ENCODE data around the gene RASAL2.

Gene RASAL2

DNA sequence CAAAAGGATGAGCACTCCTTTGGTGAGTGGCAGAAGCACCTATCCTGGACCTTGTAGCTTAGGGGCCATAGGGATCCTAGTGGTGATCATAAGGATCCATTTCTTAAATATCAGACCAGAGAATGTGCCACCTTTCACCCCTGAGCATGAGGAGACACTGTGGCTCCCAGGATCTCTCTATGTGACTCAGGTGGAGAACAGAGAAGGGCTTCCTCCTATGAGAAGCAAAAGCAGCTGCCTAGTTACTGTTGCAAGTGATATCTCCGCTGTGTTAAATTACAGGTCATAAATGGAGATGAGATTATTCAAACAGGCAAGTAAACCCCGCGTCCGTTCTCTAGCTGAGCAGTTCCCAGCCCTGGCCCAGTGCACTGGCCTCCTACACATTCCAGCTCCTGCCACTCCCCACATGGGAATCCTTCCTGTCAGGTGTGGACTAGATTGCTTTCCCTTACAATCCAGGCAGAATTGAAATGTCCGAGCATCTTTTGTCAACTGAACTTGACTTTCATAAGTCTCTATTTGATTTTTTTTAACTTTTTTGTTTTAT is 376.6 kb downstream of the RASAL2 start:
- no peak for DNase-seq

DNA sequence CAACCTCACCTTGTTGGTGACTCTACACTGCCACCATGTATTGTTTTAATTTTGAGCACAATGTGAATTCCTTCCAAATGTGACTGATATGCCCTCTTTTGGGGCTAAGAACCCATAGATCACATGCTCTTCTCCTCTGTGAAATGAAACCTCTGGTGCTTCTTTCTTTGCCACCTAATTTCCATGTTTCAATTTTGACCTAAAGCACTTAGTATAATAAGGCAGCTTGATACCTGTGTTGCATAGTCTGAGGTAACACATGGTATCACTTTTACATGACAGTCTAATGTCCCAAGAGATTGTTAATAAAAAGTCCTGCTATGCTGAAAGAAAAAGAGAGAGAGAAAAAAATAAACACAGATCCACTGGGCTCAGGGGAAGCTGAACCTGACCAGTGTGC is 378.6 kb downstream of the RASAL2 start:
- DNase-seq: no peak

DNA sequence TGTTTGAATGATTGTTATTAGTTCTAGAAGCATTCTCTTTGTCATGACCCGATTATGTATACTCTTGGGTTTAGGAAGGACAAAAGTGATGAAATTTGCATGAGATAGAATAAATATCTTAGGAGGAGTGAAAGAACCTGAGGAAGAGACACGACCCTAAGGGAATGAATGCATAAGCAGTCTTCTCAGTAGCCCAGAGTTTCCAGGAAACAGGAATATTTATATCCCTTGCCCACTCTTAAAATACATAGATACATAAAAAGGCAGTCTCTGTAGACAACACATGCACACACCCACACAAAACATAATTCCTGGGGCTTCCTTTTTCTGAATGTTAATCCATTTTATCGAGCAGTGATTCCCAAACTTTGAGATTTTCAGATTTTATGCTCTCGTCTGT is 383.5 kb downstream of the RASAL2 start:
- no peak for DNase-seq

DNA sequence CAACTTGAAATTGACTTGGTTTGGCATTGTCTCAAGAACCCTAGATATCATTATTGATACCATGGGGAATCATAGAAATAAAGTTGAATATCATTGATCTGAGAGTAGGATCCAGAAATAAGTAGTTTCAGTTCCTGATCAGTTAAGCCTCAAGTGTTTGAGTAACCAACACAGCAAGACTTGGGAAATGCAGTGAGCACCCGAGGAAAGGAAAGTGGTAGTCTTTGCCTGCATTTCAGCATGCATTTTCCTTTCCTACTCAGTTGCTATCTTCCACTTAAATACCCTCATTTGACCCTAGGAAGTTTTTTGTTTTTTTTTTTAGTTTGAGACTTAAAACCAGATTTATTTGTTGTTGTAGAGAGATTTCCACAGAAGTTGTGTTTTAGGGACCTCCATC is 383.9 kb downstream of the RASAL2 start:
- DNase-seq: no peak

DNA sequence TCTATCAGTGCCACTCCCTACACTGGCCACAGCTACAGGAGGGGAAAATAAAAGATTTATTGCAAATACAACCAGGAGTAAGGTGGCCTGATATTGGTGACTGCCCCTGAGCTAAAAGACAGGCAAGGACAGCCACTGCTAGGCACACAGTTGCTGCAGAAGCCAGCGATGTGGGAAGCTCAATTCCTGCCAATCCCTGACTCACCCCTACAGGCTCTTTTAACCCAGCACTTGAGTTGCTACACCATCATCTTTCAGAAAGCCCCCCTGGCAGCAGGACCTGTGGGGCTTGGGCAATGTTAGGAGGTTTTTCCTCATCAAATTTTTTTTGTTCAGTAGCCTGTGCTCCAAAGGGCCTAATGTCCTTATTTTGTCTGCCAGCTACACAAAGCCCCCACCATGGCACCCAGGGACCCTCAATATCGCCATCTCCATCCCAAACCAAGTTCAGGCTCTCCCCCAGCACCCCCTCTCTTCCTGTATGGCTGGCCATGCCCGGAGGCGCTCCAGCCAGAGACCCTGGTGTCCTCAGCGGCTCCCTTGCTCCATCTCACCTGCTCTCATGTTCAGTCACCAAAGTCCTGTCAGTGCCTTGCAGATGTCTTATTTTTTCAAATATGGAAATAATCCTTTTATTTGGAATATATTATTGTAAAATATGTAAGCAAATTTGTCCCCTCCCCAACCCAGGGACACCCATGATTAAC is 389.5 kb downstream of the RASAL2 start:
- no peak for DNase-seq

DNA sequence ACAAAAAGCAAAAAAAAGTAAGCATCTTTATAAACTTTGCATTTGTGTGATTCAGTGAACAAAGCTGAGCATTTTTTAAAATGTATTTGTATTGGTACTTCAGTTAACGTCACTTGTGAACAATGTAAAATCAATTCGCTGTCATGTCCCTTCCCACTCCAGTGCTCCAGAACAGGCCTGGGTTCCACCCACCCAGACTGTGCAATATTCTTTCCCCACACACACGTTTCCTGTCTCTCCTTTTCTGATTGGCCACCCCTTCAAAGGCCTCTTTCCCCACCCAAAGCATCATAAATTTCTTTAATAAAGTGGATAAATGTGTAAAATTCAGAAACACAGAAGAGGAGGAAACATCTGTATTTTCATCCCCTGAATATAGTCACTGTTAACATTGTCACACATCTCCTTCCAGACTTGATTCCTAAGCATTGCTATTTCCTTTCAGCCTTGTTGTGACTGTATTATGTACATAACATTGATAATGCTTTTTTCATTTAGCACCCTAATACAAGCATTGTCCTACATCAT is 390.9 kb downstream of the RASAL2 start:
- DNase-seq: no peak

DNA sequence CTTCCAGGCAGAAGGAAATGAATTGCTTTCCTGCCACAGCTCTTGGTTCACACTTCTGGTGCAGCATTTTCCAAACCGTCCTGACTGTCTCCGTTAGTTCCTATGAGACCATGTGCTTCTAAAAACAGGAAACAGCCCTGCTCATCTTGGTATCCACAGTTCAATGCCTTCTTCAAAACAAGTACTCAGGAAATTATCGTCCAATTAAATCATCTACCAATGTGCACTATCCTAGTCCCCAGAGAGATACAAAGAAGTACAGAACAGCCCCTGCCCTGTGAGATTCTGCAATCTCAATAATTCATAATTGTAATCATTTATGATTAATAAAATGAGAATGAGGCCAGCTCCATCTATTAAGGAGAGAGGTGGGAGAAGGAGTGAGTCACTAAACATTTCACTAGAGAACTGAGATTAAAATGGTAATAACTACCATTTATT is 391.7 kb downstream of the RASAL2 start:
- no peak for DNase-seq

DNA sequence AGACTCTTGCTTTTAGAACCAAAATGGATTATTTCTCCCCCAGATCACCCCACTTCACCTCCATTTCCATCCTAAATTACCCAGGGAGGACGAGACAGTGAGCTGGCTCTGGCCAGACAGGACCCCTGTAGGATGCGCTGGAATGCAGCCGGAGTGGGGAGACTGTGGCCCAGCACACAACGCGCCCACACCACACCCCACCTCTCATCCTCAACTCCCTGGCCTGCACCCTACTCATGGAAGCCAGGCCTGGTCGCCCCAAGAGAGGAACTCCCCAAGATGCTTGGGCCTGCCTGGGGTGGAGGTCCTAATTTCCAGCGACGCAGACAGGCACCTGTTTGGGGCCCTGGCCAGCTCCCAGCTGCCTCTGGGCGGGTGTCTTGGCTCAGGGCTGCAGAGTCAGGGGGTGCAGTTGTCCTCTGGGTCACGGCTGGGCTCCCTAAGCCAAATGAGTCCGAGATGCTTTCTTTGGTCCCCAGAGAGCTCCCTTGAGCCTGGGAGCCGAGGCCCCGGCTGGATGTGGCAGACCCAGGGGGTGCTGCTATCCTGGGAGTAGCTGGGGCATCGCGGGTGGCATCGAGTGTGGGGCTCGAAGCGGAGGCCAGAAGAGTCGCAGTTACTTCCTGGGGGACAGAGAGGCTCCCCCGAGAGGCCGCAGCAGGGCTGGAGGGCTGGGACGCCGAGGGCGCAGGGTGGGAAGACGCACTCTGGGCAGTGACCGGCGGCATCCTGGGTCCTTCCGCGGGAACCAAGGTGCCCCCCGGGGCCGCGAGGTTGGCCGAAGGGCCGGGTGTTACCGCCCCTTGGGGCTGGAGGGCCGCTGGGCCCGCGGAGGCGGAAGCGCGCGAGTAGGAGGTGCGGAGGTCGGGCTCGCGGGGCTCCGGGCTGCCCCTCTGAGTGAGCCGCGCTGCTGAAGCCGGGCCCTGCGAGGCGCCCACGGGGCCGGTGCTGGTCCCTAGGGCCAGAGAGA is 392.5 kb downstream of the RASAL2 start:
- DNase-seq: no peak

DNA sequence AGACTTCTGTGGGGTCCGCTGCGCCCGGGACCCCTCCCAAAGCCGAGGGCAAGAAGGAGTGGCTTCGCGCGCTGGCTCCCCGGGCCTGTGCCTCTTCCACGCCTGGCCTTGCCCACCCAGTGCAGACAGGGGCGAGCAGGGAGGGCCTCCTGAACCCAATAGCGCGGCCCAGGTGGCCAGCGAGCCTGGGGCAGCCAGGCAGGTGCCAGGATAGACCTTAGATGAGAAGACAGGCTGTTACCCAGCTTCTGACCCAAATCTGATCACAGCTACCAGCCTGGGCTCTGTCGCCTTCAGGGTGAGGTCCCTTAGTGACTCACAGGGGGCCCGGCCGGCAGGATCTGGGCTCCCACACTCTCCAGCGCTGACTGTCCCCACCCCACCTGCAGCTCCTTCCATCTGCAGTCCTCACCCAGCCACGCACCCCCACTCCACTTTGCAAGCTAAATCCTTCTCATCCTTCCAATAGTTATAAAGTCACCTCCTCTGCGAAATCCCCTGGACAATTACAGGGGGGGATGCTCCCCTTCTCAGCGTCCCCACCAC is 393.2 kb downstream of the RASAL2 start:
- no peak for DNase-seq

DNA sequence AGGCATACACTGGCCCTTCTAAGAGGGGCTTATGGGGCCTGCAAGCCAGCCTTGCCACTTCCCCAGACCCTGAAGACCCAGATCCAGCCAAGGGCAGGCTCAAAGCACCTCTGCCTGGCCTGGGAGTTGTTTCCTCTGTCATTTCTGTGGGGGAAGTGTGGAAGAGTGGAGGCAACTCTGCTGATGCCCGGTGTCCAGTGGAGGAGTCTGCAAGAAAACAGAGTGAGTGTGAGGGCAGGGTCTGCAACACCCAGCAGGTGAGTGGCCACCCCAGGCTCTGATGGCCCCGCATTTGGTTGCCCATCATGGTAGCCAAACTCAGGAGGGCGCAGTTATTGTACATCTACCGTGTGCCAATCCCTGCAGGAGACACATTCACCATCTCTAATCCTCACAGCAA is 394.5 kb downstream of the RASAL2 start:
- DNase-seq: no peak

DNA sequence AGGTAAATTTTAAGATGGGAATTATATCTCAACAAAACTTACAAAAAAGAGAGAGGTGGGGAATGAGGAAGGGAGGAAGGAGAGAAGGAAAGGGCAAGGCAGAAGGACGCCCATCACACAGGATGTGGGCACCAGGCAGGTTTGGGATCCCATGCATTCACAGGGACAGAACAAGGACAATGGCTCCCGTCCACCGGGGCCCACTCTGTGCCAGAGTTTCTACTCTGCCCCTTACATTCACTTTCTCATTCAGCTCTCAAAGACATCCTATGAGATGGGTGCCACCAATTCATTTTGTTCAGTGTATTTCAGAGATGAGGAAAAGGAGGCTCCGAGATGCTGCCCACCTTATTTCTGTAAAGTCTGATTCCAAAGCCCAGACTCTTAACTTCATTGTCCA is 395.5 kb downstream of the RASAL2 start:
- DNase-seq: no peak

DNA sequence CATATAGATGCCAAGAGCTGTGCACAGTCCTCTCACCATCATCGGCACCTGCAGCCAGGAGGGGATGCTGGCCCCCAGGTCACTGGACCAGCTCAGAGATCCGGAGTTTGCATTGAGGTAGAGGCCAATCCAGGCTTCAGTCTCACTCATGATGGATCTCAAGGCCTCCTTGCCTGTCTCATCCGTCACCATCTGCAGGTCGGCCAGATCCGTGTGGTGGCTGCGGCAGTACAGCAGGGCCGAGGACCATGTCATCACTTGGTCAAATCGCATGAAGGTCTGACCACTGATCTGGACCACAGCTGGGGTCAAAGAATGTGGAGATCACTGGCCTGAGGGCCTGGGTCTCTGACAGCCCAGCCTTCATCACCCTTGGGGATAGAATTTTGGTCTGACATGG is 396.2 kb downstream of the RASAL2 start:
- no peak for DNase-seq

DNA sequence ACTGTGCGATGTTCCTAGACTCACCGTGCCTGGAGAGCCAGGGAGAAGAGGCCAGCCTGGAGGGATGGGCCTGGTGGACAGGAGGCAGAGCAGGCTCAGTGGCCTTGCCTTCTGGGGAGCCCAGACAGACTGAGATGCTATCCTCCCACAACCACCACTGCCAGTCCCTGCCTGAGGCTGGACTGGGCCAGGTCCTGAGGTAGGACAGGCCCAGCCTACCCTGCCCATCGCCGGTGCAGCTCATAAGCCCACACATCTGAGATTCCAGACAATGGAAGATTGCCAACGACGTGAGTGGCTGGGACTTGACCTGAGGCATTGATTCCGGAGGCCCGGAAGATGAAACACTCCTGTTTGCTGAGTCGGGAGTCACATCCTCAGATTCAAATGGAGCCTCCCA is 397.1 kb downstream of the RASAL2 start:
- no peak for DNase-seq

DNA sequence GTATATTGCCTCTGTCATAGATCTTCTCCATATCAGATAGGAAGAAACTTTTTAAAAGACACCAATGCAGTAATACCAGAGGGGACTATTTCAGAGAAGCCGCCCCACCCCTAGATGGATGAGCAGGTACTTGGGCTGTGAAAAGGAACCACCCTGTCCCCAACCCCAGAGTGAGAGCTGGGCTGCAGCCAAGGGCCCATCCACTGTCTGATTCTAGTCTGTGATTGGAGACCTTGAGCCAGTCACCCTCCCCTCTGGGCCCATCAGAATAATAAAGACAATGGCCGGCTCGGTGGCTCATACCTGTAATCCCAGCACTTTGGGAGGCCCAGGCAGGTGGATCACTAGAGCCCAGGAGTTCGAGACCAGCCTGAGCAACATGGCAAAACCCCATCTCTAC is 397.8 kb downstream of the RASAL2 start:
- DNase-seq: no peak

DNA sequence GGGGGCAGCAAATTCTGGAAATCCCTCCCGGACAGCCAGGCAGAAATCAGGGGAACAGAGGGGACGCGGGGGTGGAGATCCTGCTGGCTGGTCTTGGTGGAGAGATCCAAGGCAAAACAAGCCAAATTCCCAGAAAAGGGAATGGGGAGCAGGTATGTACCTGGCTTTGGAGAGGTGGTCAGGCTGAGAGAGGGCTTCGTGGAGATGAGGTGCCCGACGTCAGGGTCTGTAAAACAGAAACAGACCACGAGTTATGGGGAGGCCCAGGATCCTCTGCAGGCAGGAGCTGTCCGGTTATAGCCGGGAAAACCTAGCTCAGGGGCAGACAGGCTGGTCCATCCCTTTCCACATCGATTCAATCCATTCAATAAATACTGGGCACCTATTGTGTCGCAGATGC is 398.4 kb downstream of the RASAL2 start:
- no peak for DNase-seq

DNA sequence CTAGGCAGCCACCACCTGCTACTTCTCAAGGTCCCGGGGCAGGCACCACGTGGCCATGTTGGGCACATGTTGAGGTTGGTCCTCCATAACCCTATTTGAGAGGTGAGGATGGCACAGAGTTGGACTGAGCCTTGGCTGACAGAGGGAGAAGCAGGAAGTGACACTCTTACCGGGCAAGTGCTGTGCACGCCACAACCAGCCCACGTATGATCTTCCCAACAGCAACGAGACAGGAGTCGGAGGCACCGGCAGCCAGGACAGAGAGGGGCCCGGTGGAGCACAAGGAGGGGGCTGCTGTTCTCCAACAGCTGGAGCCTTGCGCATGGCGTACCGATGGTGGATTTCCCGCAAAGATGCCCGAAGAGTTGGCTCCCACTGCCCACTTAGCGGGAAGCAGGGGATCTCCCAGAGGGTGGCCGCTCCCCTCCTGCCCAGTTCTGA is 399.4 kb downstream of the RASAL2 start:
- no peak for DNase-seq

DNA sequence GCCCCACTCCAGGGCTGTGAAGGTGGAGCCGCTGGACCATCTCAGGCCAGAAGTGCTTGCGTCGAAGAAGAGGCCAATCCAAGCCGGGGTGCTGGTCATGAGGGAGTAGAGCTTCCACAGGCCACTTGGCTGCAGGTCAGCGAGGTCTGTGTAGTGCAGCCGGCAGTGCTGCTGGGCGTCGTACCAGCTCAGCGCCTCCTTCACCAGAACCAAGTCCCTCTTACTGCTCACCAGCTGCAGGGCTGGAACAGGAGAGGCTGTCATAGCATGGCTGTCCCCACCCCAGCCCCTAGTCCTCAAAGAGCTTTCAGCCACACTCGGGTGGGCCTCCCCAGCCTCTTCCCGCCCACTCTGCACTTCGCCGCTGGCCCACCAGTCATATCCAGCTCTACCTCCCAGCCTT is 400.7 kb downstream of the RASAL2 start:
- DNase-seq: no peak

DNA sequence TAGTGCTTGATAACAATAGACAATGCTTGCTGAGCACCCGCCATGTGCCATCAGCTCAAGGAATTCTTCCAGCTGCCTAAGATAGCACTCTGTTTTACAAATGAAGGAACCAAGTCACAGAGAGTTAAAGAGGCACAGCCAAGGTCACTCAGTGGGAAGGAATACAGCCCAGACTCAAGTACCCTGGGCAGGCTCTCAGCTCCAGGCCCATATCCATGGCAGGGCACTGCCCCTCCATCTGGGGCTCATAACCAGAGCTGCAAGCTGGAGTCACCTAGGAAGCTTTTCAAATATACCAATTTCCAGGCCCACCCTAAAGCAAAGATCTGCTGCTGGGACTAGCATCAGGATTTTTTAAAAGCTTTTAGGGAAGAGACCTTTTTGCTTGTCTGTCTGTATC is 401.3 kb downstream of the RASAL2 start:
- no peak for DNase-seq

DNA sequence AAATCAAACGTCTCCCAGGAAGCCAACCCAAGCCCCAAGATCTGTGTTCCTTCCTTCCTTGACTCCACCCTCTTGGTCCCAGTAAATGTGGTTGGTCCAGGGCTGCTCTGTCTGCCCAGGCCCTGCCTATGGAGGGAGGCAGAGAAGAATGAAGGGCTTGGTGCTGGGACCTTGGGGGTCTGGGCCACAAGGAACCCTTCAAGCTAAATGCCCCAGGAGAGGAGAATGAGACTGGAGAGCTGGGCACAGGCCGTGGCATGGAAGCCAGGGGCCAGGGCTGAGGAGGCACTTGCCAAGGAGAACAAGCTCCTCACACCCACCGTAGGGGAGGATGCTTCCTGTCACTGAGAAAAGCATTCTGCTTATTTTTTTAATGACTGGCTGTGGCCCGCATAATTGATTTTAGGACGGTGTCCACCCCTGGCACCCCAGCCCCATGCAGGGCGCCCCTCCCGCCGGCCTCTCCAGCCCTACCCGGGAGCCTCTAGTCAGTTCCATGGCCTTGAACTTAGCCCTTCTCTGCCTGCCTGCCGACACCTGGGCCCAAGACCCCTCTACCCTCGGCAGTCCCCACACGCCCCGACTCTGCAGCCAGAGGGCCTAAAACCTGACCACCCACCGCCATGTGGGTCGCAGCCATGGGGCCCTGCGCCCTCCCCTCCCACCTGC is 402.0 kb downstream of the RASAL2 start:
- no peak for DNase-seq

DNA sequence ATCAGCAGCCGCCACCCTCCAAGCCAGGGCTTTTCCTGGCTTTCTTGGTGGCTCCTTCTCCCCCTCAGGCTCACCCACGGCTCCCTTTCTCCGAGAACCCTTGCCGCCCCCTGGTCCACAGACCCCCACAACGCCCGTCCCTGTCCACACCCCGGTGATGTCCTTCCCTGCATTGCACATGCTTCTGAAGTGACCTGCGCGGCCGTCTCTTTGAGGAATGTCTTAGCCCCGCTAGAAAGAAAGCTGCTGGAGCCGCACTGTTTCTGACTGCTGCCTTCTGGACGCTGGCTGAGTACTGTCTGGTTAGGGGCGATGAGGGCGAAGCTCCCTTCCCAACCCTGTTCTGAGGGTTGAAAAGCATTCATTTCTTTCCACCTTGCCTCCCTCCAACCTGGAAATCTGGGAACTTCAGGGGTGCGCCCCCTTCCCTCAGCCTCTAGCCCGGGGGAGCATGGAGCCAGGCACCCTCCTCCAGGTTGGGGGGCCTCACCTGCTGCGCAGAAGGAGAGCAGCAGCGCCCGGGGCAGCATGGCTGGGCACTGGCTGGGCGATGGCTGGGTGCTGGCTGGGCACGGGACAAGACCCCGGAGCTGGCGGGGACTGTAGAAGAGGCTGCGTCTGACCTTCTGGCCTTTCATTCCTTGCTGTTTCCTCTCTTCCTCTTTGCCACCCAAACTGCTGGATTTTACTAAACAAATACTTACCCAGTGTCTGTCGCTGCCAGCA is 402.7 kb downstream of the RASAL2 start, which contains the start of gene CLEC20A:
Gene CLEC20A (minus strand): TSS at position 555 of the 726 bp plus-strand sequence. CDS start 25 bp downstream, at position 530.
- DNase-seq: no peak

DNA sequence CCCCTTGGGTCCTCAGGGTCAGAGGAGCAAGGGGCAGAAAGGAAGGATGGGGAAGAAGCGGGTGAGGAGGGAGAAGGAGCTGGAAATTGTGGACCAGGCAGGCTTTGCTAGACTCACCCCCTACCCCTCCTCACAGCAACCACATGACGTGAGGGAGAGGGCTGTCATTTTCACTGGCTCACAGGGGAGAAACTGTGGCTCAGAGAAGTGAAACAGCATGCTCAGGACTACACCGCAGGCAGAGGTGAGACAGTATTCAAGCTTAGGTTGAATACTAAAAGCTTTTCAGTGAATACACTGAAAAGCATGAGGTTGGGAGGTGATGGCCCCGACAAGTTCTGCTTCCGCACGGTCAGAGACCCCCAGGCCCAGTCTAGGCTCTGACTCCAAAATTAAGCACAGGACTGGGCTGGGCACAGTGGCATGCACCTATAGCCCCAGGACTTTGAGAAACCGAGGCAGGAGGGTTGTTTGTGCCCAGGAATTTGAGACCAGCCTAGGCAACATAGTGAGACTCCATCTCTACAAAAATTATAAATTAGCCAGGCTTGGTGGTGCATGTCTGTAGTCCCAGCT is 404.1 kb downstream of the RASAL2 start:
- no peak for DNase-seq
